ENCODE data around the gene HORMAD2.
A peak's percentile ranks its signal among the peaks of the same experiment; 100 is the strongest.

Gene HORMAD2

GRCh38 chr22:30105483-30105882 is 25.2 kb downstream of the HORMAD2 start:
- Histone ChIP-seq H3K4me2 (ENCODE audit: insufficient read depth, low read length) (peak overlapping the region; percentile 57; the same call in 1 of the 2 replicates), H3K27ac (ENCODE audit: low read length) (peak overlapping the region; percentile 99), H3K4me1 (ENCODE audit: insufficient read depth, low read length) (peaks cover 85% of the 10 kb centered on the region), H2AFZ (ENCODE audit: low read depth, low read length) (peak overlapping the region; percentile 34), H3K9ac (ENCODE audit: low read depth, low read length) (peak overlapping the region; percentile 53), H3K36me3 (ENCODE audit: insufficient read depth, low read length) (no peaks in the 10 kb centered on the region), H3K27me3 (ENCODE audit: insufficient read depth, low read length, poor library complexity) (no peaks in the 10 kb centered on the region), H3K4me3 (ENCODE audit: low read depth in 1 of 2, low read length in 2 of 2) (peak overlapping the region in 1 of 2 experiments; percentile 22; a peak in 1 of 4 replicates), H3K9me3 (ENCODE audit: insufficient read depth, low read length, severe bottlenecking) (no peaks in the 10 kb centered on the region), H3K79me2 (ENCODE audit: insufficient read depth, low read length) (no peaks in the 10 kb centered on the region), H4K20me1 (ENCODE audit: insufficient read depth, low read length) (no peaks in the 10 kb centered on the region)
- ATAC-seq (ENCODE audit: insufficient read depth, low read depth) = no peak
- no peak for TF ChIP-seq EZH2 (IDR thresholded peaks at IDR 0.05; ENCODE audit: borderline replicate concordance, low read depth, low read length, severe bottlenecking)
- TF ChIP-seq CTCF (IDR thresholded peaks at IDR 0.05; ENCODE audit: borderline replicate concordance, extremely low read depth, low read length, poor library complexity, severe bottlenecking) = no peak
- DNase-seq = no peak

- TF ChIP-seq CTCF (IDR thresholded peaks at IDR 0.05; ENCODE audit: borderline replicate concordance, extremely low read depth, low read length, poor library complexity, severe bottlenecking) (no peak), EZH2 (IDR thresholded peaks at IDR 0.05; ENCODE audit: borderline replicate concordance, low read depth, low read length, severe bottlenecking) (no peak)
- Histone ChIP-seq H3K9ac (ENCODE audit: low read depth, low read length) (no peak overlapping the region), H3K4me1 (ENCODE audit: insufficient read depth, low read length) (peaks cover 13% of the 10 kb centered on the region), H3K9me3 (ENCODE audit: insufficient read depth, low read length, severe bottlenecking) (no peaks in the 10 kb centered on the region), H3K79me2 (ENCODE audit: insufficient read depth, low read length) (no peaks in the 10 kb centered on the region), H4K20me1 (ENCODE audit: insufficient read depth, low read length) (no peaks in the 10 kb centered on the region), H3K27me3 (ENCODE audit: insufficient read depth, low read length, poor library complexity) (no peaks in the 10 kb centered on the region), H3K27ac (ENCODE audit: low read length) (no peak overlapping the region), H3K4me3 (ENCODE audit: low read depth in 1 of 2, low read length in 2 of 2) (no peak overlapping the region), H3K4me2 (ENCODE audit: insufficient read depth, low read length) (no peak overlapping the region), H2AFZ (ENCODE audit: low read depth, low read length) (no peak overlapping the region), H3K36me3 (ENCODE audit: insufficient read depth, low read length) (no peaks in the 10 kb centered on the region)
- no peak for ATAC-seq (ENCODE audit: insufficient read depth, low read depth)
- no peak for DNase-seq
These were observed 33.2 kb downstream of the HORMAD2 start for GRCh38 chr22:30113494-30113893.

DNA sequence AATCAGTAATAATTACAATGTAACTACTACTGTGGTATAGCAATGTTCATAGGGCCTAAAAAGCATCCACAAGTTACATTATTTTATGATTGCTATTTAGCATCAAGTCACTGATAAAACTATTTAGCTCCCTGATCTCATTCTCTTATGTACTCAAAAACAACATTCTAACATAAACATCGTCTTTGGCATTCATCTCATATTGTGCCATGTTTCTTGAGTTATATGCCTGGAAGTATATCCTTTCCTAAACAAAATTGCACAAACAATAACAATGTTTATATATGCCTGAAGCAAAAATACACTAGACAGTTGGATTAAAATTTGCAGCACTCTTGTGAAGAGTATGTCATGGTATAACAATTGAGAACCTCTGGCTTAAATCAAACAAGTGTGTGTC is 34.1 kb downstream of the HORMAD2 start:
- Histone ChIP-seq H2AFZ (ENCODE audit: low read depth, low read length) (no peak overlapping the region), H3K4me3 (ENCODE audit: low read depth in 1 of 2, low read length in 2 of 2) (no peak overlapping the region), H4K20me1 (ENCODE audit: insufficient read depth, low read length) (no peaks in the 10 kb centered on the region), H3K9me3 (ENCODE audit: insufficient read depth, low read length, severe bottlenecking) (no peaks in the 10 kb centered on the region), H3K4me2 (ENCODE audit: insufficient read depth, low read length) (no peak overlapping the region), H3K4me1 (ENCODE audit: insufficient read depth, low read length) (peaks cover 5% of the 10 kb centered on the region), H3K27me3 (ENCODE audit: insufficient read depth, low read length, poor library complexity) (no peaks in the 10 kb centered on the region), H3K79me2 (ENCODE audit: insufficient read depth, low read length) (no peaks in the 10 kb centered on the region), H3K36me3 (ENCODE audit: insufficient read depth, low read length) (no peaks in the 10 kb centered on the region), H3K27ac (ENCODE audit: low read length) (no peak overlapping the region), H3K9ac (ENCODE audit: low read depth, low read length) (no peak overlapping the region)
- ATAC-seq (ENCODE audit: insufficient read depth, low read depth) = no peak
- no peak for DNase-seq
- no peak for TF ChIP-seq CTCF (IDR thresholded peaks at IDR 0.05; ENCODE audit: borderline replicate concordance, extremely low read depth, low read length, poor library complexity, severe bottlenecking)
- TF ChIP-seq EZH2 (IDR thresholded peaks at IDR 0.05; ENCODE audit: borderline replicate concordance, low read depth, low read length, severe bottlenecking) = no peak

DNA sequence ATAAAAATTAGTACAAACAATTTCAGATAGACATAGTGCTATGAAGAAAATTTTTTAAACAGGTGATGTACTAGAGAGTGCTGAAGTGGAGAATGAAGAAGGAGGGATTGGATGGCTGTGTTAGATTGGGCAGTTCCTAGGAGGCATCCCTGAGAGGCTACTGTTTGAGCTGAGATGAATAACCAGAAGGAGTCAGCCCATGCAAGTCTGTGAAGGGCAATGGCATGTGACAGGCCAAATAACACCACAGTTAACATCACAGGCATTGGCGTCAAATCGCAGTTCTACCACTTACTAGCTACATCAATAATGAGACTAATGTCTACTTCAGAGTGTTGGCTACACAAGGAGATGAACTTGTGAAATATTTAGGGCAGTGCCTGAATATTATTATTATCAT is 35.4 kb downstream of the HORMAD2 start:
- Histone ChIP-seq H3K9me3 (ENCODE audit: insufficient read depth, low read length, severe bottlenecking) (no peaks in the 10 kb centered on the region), H3K27me3 (ENCODE audit: insufficient read depth, low read length, poor library complexity) (no peaks in the 10 kb centered on the region), H3K4me3 (ENCODE audit: low read depth in 1 of 2, low read length in 2 of 2) (no peak overlapping the region), H3K4me2 (ENCODE audit: insufficient read depth, low read length) (no peak overlapping the region), H3K9ac (ENCODE audit: low read depth, low read length) (no peak overlapping the region), H3K27ac (ENCODE audit: low read length) (no peak overlapping the region), H4K20me1 (ENCODE audit: insufficient read depth, low read length) (no peaks in the 10 kb centered on the region), H3K36me3 (ENCODE audit: insufficient read depth, low read length) (no peaks in the 10 kb centered on the region), H2AFZ (ENCODE audit: low read depth, low read length) (no peak overlapping the region), H3K79me2 (ENCODE audit: insufficient read depth, low read length) (no peaks in the 10 kb centered on the region), H3K4me1 (ENCODE audit: insufficient read depth, low read length) (peaks cover 4% of the 10 kb centered on the region; the same call in 1 of the 2 replicates)
- TF ChIP-seq EZH2 (IDR thresholded peaks at IDR 0.05; ENCODE audit: borderline replicate concordance, low read depth, low read length, severe bottlenecking) (no peak), CTCF (IDR thresholded peaks at IDR 0.05; ENCODE audit: borderline replicate concordance, extremely low read depth, low read length, poor library complexity, severe bottlenecking) (no peak)
- ATAC-seq (ENCODE audit: insufficient read depth, low read depth) = no peak
- DNase-seq = no peak

Measured in DND-41 (cell line).